Left kidney (tissue), 2 donors: ENCODE data around the gene GLT6D1. TPM values are rescaled to one million over a fixed set of nuclear protein-coding genes. Genes with fewer than 3 reads are reported as not detected.

Experiments
- DNase-seq: peaks from one replicate; pipeline ENCODE4 v3.0.0-alpha.2; 2013
- polyA plus RNA-seq: library from polyadenylated mRNA; unstranded; fragments of 120-200 nt; gene quantifications from one replicate; pipeline ENCODE4 v1.2.1, GENCODE V29; 2013; ENCODE audit not compliant: insufficient read length

The GLT6D1 gene
- polyA plus RNA-seq, 1 donor, result not detected

DNA sequence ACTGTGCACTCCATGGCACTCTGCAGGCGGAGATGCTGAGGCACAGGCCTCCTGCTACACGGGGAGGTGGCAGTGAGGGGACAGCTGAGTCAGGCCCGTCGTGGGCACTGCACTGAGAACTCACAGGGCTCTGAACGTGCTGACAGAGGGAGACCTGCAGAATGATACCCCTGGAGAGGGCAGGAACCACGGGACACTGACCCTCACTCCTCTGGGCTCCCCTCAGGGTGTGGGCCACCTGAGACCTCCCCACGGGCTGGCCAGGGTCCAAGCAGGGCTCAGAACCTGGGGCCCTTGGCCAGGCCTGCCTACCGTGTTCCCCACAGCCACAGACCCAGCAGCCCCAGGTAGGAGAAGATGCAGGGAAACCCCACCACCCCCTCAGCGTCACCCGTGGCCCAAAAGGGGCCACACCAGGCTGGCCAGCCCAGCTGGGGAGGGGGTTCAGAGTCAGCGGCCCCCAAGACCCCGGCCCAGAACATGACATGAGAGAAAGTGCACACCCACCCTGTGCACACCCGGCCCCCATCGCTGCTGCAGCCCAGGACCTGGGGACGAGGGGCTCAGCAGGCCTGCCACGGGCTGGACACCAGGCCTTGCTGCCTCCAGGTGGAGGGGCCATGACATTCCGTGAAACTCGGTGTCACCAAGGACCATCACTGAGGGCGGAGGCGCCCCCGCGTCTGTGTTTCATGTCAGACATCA, 30.9 kb downstream of the GLT6D1 start:
- no peak for DNase-seq

DNA sequence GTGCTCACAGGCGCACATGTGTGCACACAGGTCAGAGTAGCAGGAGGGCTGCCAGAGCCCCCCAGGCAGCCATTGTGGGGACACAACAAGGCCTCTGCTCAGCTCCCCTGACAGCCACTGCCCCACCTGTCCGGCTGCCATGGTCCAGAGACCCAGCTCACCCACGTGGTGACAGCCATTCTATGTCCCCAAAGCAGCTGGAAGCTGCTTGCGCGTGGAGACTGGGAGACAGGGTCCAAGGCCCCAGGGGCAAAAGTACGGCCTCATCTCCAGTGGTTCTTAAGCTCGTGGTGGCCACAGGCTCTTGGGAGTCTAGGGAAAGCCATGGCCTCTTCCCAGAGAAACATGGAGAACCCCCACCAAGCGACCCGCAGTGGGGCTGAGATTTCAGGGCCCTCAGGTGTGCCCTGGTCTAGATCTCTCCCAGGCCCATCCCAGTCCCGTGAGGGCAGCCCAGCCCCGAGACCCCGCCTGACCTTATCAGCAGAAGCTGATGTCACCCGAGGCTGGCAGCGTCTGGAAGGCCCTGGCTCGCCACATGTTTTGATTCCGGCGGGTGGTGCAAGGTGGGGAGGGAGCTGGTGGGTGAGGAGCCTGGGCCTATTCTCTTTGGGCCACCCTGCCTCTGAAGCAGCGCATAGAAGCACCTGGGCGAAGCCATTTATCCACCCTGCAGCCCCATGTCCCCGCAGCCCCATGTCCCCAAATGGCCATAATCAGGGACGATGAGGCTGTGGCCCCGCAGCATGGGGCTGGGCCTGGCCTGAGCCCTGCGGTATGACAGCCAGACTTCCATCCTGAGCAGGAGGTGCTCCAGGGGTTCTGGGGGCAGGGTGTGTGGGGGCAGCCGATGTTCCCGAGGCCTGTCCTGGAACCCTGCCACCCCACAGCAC, 31.7 kb downstream of the GLT6D1 start:
- no peak for DNase-seq

DNA sequence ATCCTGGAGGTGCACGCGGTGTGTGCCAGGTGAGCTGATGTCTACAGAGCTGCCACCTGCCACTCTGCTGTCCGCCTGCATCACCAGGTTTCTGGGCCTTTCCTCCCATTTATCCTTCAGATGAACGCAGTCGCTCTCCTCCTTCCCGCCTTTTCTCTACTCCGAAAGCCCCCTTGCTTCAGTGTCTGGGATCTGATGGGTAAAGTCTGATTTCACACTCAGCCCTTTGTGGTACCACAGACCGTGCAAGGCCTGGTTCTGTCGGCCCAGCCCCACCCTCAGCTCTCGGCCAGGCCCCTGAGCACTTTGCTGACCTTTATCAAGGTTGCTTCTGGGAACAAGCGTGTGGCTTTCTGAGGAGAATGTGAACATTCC, 32.5 kb downstream of the GLT6D1 start:
- DNase-seq, result no peak

DNA sequence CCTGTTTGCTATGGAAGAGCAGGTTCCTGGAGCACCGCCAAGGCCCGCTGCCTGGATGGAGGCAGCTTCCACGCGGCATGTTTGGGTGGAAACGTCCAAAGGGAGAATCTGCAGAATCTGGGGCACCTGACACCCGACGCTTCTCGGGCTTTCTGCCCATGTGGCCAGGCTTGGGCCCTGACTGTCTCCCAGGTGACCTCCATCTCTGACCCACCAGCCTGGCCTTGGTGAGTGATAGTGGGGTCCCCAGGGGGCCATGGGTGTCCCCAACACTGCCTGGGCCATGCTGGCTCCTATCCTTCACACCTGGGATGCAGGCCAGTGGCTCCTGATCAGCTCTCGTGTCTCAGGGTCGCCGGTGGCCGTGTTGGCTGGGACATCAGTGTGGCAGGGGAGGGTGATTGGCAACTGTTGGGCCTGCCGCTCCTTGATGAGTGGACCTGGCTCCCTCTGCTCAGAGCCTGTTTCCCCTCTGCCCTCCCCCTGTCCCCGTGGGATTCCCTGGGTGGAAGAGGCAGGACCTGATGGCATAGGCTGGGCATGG, 34.0 kb downstream of the GLT6D1 start:
- DNase-seq, result peak; percentile 19

DNA sequence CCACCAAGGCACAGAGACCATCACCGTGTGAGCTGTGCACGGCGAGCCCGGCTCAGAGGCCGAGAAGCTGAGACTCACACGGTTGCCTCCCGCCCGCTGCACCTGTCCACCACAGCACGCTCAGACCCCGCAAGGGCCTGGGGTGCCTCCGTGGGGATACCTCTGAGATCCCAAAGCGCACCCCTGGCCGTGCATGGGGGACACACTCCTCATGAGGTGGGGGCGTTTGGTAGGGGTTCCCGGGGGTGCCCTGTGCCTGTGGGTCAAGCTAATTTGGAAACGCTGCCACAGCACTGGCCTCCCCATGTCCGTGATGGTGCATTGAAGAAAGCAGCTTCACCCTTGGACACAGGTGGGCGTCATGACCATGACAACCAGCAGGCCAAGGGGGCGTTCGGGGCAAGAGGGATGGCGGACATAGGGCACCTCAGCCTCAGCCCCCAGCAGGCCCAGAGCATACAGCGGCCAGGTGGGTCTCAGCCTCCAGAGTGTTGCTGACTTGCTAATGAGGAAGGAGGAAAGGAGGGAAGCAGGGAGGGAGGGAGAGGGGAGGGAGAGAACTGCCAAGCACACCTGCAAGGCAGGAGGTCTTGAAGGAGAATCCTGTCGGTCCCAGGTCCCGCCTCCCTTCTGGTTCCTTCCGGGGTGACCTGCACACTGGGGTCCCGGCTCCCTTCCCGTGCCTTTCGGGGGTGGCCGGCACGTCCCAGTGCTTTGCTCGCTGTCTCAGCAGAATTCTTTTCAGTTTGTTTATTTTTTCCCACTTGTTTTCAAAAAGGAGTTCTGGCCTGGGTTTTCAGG, 34.7 kb downstream of the GLT6D1 start:
- DNase-seq, result no peak

DNA sequence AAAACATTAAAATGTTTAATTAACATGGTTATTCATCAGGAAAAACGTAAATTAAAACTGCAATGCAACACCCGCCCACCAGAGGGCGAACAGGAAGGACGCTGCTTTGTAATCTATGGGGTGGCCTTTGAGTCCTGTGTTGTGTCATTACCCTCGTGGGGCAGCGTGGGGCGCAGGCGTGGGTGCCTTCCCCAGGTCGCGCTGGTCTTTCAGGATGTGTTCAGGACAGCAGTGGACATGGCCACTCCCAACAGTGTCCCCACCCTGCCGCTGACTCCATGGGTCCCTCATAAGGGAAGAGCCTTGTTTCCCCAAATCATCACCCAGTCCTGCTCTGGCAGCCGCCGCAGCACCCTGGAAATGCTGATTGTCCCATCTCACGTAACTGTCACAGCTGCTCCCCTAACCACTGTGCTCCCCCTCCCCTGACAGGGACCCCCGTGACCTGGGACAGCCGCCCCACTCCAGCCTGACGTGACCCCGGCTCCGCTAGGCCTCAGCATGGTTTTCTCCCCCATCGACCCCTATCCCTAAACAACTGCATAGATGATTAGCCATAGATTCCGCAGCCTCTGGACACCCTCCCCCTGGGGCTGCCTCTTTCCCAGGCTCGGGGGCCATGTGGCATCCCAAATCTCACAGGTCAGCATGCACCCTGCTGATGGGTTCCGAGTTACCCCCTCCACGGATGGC, 36.4 kb downstream of the GLT6D1 start:
- no peak for DNase-seq

DNA sequence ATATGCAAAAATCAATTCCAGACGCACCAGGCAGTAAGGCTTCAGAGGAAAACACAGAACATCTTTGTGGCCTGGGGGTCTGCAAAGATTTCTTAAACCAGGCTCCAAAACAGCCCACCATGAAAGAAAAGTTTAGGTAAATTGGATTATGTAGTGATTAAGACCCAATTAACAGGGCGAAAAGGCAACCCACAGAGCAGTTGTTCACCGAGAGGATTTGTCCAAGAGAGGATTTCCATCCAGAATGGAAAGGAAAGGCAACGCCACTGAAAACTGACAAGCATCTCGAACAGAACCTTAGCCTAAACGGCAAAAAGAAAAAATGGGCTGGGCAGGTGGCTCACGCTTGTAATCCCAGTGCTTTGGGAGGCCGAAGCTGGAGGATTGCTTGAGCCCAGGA, 37.4 kb downstream of the GLT6D1 start:
- no peak for DNase-seq

DNA sequence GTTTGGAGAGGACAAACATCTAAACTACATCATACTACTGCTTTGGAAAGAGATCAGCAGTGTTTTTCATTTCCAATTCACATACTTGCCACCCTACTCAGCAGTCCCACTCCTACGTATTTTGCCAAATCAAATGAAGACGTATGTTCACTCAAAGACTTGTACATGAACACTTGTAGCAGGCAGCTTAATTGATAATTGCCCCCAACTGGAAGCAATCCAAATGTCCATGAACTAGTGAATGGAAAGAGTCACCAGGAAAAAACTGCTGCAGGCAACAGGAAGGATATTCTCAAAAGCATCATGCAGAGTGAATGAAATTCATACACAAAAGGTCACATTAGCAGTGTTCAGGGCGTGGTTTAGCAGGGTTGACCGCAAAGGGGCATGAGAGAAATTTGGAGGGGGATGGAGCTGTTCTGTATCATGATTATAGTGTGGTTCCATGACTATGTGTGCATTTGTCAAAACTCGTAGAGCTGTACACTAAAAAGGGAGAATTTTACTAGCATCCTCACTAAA, 39.0 kb downstream of the GLT6D1 start:
- DNase-seq, result no peak

DNA sequence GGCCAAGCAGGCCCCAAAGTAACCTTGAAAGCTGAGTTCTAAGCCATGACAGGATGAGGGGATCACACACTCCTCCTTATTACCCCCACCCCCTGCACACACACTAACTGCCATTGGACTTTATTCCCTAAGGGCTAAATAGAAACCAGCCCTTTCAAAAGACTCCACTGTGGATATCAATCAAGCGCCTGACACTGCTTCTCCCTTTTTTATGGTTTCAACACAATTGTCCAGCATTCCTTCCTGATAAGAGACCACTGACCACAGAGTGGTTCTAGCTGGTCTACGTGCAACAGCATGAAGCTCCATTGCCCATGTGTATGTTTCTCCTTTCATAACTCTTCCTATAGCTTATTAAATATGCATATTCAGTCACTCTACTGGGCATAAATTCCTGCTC, 43.1 kb downstream of the GLT6D1 start:
- no peak for DNase-seq

DNA sequence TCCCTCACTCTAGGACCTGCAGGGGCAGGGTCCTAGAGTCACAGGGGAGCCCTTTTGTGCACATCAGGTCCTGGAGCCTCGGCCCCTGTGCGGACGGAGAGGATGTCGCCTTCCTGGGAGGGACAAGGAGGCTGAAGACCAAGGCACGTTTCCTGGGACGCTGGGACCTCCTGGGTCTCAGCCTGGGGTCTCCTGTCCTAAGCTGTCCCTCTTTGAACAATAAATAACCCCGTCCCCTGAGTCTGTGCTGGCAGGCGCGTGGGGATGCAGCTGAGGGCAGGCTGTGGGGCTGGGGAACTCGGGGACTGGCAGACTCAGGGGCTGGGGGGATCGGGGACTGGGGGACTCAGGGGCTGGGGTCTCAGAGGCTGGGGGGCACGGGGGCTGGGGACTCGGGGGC, 46.7 kb downstream of the GLT6D1 start:
- no peak for DNase-seq

DNA sequence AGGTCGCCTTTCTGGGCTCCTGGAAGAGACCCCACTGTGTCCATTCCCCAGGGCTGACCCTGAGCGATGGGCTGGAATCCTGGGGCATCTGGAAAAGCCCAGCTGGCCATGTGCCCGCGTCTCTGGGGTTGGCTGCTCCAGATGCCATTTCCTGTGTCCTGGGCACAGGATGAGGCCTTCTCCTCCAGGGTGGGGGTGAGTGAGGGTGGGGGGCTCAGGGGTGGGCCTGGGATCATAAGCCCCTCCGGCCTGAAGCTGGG, 47.1 kb downstream of the GLT6D1 start:
- DNase-seq, result no peak

DNA sequence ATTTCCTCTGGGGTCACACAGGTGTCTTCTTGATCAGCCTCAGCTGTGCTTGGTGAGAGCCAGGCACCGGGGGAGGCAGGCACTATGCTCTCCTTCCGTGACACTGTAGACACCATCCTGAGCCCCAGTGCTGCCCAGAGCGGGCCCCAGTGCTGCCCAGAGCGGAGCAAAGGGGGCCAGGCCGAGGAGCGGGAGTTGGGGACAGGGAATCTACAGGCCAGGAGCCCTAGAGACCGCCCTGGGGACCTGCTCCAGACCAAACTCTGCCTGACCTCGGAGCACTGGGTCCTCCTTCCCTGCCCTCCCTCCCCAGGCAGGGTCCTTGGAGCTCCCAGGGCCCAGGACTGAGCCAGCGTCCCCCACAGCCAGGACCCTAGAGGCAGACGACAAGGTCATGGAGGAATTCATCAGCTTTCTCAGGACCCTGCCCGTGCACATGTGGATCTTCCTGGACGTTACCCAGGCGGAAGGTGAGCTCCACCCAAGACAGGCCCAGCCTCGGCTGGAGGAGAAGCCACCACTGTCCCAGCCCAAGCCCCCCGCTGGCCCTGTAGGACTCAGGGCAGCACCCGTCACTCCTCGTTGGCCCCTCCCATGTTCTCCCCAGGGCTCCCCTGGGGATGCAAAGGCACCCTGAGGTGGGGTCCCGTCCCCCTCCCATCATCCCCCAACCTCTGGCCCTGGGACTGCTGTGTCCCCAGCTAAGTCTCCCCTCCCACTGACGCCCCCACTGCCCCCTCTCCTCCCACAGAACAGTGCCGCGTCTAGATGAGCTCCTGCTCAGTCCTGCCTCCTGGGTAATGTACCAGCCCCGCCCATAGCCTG, 47.6 kb downstream of the GLT6D1 start:
- DNase-seq, result no peak

DNA sequence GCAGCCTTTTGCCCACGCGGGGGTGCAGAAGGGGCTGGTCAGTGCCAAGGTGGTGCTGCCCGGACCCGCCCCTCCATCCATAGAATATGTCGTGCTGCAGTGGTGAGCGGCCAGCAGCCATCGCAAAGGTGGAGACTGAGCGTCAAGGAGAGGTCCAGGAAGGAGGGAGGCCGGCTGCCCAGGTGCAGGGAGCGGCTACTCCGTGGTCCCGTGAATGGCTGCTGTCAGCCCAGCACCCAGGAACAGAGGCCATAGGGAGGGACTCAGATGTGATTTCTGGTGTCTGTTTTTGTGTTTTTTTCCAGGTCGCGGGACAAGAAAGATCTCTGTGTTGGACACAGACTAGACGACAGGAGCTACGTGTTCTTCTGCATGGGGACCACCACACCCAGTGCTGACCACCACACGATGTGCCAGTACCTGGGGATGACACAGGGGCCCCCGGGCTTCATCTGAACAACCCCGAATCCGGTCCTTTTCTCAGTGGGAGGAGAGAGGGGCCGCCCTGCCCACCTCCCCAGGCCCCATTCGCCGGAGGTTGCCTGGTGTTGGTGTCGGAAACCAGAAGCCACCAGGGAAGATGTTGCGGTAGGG, 48.8 kb downstream of the GLT6D1 start:
- no peak for DNase-seq

DNA sequence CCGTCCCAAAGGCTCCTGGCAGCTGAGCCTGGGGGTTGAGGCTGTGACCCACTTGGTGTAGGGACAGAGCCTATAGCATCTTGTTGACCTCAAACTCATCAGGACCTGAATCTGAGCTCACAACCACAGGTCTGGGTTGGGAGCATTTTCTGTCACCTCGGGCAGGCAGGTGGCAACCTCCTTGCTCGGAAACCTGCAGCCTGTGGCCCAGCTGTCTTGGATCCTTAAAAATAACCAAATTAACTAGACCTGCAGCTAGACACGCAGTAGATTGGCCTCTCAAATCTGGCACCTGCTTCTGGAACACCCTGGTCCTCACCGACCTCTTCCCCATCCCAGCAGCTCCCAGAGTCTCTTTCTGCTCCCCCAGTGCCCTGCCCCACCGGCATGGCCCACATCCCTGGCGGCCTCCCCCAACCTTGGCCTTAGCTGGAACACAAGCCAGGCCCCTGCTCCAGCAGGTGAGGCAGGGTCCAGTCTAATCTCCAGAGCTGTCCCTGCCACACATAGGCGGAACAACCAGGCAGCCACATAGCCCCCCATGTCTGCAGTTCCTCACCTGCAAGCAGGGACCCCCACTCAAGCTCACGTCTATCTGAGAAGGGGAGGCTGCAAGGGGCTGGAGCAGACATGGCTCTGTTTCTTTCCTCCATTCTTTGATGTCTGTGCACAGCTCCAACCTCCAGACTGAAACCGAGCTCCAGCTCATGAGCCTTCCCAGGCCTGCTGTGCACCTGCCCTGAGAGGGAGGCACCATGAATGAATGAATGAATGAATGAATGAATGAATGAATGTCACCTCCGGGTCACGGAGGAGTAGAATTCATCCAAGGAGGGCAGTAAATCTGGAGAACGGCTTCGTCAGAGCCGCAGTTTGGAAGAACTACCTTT, 49.5 kb downstream of the GLT6D1 start:
- no peak for DNase-seq

DNA sequence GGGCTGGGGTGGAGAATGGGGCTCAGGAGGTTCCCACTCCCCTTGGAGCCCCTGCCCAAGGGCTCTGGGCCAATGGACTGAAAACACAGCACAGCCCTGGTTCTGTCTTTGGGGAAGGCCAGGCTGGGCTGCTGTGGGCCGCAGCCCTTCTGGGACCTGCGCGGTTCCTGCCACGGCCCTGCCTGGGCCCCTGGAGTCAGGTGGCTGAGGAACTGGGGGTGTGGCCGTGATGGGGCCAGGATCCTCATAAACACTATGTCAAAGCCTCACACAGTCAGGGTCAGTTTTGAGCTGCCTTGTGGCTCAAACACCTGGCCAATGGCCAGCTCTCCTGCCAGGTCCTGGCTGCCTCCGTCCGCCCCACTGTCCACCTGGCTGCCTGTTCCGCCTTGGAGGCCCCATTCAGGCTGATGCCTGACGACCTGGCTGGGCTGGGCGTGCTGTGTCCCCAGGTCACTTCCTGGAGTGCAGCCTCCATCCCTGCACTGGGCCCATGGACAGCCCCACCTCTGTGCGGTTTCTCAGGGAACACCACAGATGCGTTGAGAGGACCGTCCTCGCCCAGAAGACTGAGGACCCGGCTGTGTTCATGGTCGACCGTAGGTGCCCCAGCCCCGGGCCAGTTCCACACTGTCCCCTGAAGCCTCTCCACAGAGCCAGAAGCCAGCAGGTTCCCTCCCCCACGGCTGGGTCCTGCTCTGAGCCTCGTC, 50.3 kb downstream of the GLT6D1 start:
- no peak for DNase-seq

DNA sequence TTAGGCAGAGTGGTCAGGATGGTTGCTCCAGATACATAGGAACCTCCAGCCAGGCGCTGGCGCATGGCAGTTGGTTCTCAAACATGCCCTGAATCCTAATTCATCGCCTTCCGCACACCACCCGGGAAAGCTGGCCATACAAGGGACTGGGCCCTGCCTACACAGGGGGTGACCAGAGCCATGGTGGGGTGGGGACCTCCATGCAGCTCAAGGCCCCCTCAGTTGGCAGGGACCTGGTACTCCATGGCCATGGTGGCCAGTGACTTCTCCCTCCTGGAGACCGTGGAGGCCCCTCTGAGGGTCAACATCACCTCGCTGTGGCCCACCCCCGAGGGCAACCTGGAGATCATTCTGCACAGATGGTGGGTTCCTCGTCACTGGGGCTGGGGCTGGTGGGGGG, 51.0 kb downstream of the GLT6D1 start:
- DNase-seq, result no peak

DNA sequence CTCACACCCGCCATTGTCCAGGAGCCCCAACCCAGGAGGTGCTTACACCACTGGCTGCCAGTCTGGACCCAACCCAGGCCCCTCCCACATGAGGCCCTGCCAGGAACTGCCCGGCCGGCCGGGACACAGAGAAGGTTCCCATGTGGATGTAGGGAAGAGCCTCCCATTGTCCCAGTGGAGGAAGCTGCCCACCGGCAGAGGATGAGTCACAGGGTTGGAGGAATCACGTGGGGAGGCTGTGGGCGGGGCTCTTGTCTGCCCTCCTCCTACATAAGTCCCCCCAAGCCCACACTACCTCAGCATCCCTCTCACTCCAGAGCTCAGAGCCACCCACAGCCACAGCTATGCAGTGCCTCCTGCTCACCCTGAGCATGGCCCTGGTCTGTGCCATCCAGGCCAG, 51.7 kb downstream of the GLT6D1 start:
- no peak for DNase-seq

DNA sequence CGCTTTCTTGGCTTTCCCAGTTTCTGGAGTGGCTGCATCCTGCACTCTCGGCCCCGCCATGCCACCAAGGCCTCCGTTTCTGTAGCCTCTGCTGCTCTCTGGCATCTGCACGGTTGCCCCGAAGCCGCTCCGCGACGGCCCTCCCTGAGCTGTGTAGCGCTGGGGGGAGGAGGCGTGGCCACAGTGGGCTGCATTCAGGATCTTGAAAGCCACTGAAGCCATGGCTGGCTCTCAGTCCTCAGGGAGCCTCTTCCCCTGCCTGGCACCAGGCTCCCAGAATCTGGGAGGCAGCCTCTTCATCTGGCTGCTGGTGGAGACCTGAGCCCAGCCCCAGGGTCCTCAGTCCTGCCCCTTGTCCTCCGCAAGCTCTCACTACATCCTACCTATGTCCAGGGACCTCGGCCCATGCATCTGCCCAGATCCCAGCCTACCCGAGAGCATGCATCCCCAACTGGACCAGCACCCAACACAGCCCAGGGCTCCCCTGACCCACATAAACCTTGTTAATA, 52.7 kb downstream of the GLT6D1 start:
- DNase-seq, result no peak

DNA sequence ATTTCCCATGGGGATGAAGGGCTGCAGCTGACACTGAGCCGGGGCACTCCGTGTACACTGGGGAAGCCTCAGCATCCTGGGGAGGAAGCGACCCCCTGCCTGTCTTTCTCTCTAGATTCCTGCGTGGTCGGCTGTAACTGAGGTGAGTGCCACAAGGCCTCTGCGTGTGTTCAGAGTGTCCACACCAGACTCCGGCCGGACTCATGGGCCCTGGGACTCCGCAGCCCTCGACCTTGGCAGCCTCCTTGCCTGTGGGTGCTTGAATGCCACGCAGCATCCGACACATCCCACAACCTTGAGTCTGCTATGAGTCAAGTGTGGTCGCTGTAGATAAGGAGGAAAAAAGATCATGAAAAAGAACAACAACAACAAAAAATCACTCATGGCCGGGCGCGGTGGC, 54.4 kb downstream of the GLT6D1 start:
- DNase-seq, result no peak
